ENCODE results near the gene OXSR1.
"Not testable (repeated sequence)": the region's sequence is repeated elsewhere in the genome, so short reads cannot be mapped to it uniquely, and the experiment has no call there.

Gene OXSR1

DNA sequence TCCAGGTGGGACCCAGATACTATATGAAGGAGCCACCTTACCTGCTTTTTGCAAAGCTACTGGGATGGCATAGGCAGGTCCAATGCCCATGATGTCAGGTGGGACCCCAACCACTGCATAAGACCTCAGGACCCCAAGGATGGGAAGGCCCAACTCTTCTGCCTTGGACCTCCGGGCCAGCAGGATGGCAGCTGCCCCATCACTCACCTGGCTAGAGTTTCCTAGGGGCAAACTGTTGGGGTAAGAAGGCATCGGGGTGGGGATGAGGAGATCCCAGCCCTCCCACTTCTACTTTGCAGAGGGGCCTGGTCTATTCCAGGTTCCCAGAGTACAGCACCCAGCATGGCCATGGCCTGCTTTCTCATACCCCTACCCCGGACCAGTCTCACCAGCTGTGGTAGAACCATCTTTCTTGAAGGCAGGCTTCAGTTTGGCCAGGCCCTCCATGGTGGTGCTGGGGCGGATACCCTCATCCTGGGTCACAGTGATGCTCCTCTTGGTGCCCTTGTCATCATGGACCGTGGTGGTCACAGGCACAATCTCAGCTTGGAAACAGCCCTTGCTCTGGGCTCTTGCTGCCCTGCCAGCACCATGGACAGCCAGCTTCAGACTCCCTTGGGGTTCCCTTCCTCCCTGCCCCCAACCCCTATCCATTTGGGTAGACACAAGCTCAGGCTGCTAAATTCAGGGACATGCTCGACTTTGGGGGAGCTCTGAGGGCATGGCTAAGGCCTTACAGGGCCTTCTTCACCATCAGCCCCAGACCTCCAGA, 39.0 kb upstream of the OXSR1 start:
- Histone ChIP-seq H3K4me3 (no peak overlapping the region), H3K27ac (no peak overlapping the region)

DNA sequence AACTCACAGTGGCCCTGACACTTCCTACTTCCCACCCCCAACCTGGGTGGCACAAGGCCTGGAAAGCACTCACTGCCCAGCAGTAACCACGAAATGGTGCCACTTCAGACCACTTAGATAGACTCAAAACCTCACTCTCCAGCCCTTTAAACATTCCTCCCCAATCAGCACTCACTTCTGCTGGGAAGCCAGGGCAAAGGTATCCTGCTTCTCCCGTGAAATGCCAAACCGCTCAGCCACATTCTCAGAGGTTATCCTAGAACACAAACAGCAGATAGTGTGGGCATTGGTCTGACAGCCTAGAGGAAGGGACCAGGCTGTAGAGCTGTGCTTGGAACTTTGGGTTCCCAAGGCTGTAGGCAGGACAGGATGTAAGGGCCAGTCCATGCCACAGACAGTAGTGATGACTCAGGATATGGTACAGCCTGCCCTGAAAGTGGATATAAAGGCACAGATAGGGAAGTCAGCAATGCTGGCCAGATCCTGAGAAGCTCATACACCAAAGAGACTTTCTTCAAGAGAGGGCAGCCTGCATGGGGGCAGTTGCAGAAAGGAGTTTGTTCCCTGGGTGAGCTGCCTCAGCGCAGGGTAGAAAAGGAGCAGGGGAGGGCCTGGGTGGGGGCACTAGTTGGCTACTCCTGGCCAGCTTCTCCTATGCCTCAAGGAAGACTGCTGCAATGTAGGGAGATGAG, 37.6 kb upstream of the OXSR1 start:
- no peak overlapping the region for H3K4me3 ChIP-seq
- H3K27ac ChIP-seq, result no peak overlapping the region

- Histone ChIP-seq H3K4me3 (no peak overlapping the region), H3K27ac (no peak overlapping the region)
Observed at GRCh38 chr3:38128303-38128655, 37.1 kb upstream of the OXSR1 start.

DNA sequence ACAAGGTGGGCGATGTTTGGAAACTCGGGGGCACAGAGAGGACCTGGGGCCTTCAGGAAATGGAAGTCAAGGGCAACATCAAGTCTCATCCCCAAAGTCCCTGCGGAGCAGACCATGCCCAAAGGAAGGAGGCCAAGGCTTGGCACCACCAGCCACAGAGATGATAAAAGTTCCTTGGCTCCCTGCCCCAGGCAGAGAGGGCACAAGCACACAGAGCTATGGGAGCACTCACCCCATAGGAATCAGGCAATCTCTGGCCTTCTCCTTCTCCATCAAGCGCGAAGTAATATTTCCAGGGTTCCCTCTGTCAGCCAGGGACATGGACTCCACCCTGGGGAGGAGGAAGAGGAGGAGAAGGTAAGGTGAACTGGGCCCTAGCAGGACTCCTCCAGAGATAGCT, 36.3 kb upstream of the OXSR1 start:
- H3K27ac ChIP-seq, result peak overlapping the region in 1 of 21 experiments; percentile 13

DNA sequence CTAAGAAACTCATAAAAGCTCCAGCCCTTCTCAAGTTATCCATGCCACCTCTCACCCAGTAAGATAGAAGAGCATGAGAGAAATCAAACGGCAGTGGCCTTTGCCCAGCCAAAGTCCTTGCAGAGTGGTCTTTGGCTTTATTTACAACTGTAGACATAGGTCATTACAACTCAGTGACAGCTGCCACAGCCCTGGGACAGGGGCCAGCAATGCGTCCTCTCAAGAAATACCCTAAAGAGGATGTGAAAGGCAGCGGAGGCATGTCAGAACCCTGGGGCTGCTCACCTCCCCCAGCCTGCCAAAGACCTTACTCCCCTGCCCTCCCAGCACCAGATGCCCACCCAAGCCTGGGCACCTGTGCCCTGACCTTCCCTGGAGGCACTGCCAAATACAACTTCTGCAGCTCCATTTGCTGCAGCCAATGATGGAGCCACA, 34.7 kb upstream of the OXSR1 start:
- H3K4me3 ChIP-seq, result no peak overlapping the region
- no peak overlapping the region for H3K27ac ChIP-seq

More for the DNA sequence above, 36.3 kb upstream of the OXSR1 start:
- no peak overlapping the region for H3K4me3 ChIP-seq

GRCh38 chr3:38131621-38132369, 33.5 kb upstream of the OXSR1 start:
- Histone ChIP-seq H3K27ac (no peak overlapping the region), H3K4me3 (no peak overlapping the region)

GRCh38 chr3:38133209-38133556, 32.2 kb upstream of the OXSR1 start:
- H3K4me3 ChIP-seq, result no peak overlapping the region
- H3K27ac ChIP-seq, result no peak overlapping the region

GRCh38 chr3:38133557-38134405, 31.6 kb upstream of the OXSR1 start:
- H3K27ac ChIP-seq, result no peak overlapping the region
- no peak overlapping the region for H3K4me3 ChIP-seq

GRCh38 chr3:38134517-38135143, 30.7 kb upstream of the OXSR1 start:
- peak overlapping the region in 1 of 21 experiments; percentile 2 for H3K27ac ChIP-seq
- not testable (repeated sequence) for H3K4me3 ChIP-seq

GRCh38 chr3:38135621-38136277, 29.6 kb upstream of the OXSR1 start:
- Histone ChIP-seq H3K4me3 (peak overlapping the region; percentile 84 to 99 (median 93)), H3K27ac (peak overlapping the region in 17 of 21 experiments; percentile 71 to 98 (median 92))

GRCh38 chr3:38136393-38136776, 29.0 kb upstream of the OXSR1 start:
- peak overlapping the region; percentile 1 to 98 (median 90) for H3K27ac ChIP-seq
- H3K4me3 ChIP-seq, result peak overlapping the region; percentile 84 to 99 (median 93)

DNA sequence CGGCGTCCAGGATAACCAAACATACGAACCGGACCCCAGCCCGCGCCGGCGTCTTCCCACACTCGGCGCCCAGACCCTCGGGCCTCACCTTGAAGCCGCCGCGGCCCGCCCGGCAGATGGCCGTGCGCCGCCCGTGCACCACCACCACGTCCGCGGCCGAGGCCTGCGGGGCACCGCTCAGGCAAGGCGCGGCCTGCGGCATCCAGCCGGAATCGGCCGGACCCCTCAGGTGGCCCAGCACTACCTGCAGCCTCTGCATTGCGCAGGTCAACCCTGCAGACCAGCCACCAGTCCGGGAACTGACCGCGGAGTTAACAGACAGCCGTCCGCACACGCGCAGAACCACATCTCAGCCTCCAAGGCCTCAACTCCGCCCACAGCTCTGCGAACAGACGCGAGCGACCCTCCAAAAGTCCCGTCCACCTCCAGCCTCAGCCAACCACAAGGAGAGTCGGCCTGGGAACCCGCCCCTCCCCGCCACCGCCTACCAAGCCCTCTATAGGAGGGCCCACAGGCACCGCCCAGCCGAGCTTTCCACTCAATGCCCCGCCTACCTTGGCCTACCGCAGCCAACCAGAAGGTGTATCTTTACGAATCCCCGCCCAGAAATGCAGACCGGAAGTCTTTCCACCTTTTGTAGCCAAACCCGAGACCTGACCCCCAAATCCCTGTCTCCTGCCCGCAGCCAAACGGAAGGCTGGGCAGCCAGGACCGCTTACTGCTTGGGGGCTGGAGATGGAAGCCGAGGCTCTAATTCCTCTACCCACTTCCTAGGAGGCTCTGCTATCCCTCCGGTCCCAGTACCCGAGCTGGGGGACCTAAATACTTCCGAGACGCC, 28.3 kb upstream of the OXSR1 start, which contains the start of gene ACAA1:
TSS of gene ACAA1 (minus strand) at position 351 of the 838 bp plus-strand sequence. CDS start at position 259, 92 bp downstream.
- peak within 1 kb of the TSS; percentile 55 to 98 (median 95) for H3K27ac ChIP-seq
- peak within 1 kb of the TSS; percentile 84 to 99 (median 93) for H3K4me3 ChIP-seq

- Histone ChIP-seq H3K27ac (peak overlapping the region; percentile 55 to 98 (median 95)), H3K4me3 (peak overlapping the region; percentile 84 to 99 (median 93))
Observed at GRCh38 chr3:38137615-38138348, 27.6 kb upstream of the OXSR1 start.

- H3K27ac ChIP-seq, result peak within 1 kb of the TSS; percentile 55 to 98 (median 95)
- H3K4me3 ChIP-seq, result peak within 1 kb of the TSS; percentile 84 to 99 (median 93)
Observed at GRCh38 chr3:38138349-38139190, 26.8 kb upstream of the OXSR1 start, which contains the start of gene MYD88. MYD88 (plus strand) TSS chr3:38138661; CDS start chr3:38138701, 40 bp downstream.

DNA sequence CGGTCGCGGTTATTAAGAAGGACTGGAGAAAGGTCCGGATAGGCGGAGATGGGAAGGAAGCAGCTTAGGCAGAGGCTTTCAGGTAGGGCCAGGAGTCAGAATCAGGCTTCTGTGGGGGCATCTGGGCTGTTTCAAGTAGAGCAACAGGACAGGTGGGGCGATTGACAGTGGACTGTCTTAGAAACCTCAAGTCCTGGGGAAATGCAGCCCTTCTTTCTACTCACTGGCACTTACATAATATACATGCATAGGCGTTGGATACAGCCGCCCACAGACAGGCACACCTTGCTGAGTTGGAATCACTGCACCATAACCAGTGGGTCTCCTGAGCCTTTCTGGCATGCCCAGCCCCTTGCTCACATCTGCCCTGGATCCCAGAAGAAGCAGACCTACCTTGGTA, 26.1 kb upstream of the OXSR1 start:
- H3K27ac ChIP-seq, result peak overlapping the region; percentile 39 to 98 (median 95)
- peak overlapping the region; percentile 84 to 99 (median 93) for H3K4me3 ChIP-seq

- peak overlapping the region; percentile 84 to 99 (median 93) for H3K4me3 ChIP-seq
- peak overlapping the region in 18 of 21 experiments; percentile 7 to 97 (median 94) for H3K27ac ChIP-seq
Observed at GRCh38 chr3:38139652-38140051, 25.7 kb upstream of the OXSR1 start.

All from skin epidermis (tissue), 12 donors.